Left ventricle myocardium inferior (tissue), 1 donor: ENCODE measurements around the gene WDR62. TPM values are rescaled to one million over a fixed set of nuclear protein-coding genes. Genes with fewer than 3 reads are reported as not detected.
"Not testable (repeated sequence)": the region's sequence is repeated elsewhere in the genome, so short reads cannot be mapped to it uniquely, and the experiment has no call there.

Source experiments
- DNase-seq: peaks from one replicate; pipeline ENCODE4 v3.0.0-alpha.2; 2020
- H3K27ac ChIP-seq: fragments of 200-600 bp; replicated peaks from 2 replicates; pipeline ENCODE4 v1.8.0; 2021
- H3K27me3 ChIP-seq: fragments of 200-600 bp; 2 replicates; pipeline ENCODE4 v1.8.0; 2021; ENCODE audit warnings: low read depth
- H3K36me3 ChIP-seq: fragments of 200-600 bp; 2 replicates; pipeline ENCODE4 v1.8.0; 2021
- H3K4me1 ChIP-seq: fragments of 200-600 bp; 2 replicates; pipeline ENCODE4 v1.8.0; 2021
- H3K4me3 ChIP-seq: fragments of 200-600 bp; 2 replicates; pipeline ENCODE4 v1.8.0; 2021; ENCODE audit warnings: mild to moderate bottlenecking, moderate library complexity
- H3K9me3 ChIP-seq: fragments of 200-600 bp; replicated peaks from 2 replicates; pipeline ENCODE4 v1.8.0; 2021
- intact Hi-C: fragments of 100-400 bp; cut with micrococcal nuclease; formaldehyde crosslinking; loops from one replicate; pipeline ENCODE4 v1.11.0; 2022
- total RNA-seq: library from RNA; stranded (reverse); fragmentation: NEBNext Ultra II Directional; extraction: Animal tissue kit (Norgen Biotek cat#: 25700); gene quantifications from one replicate; pipeline ENCODE4 v1.2.1, GENCODE V29; 2021
- TF ChIP-seq, protein P1 (sequence below): fragments of 200-600 bp; IDR thresholded peaks from 2 replicates; pipeline ENCODE4 v1.8.0; 2021; ENCODE audit warnings: antibody characterized with exemption, mild to moderate bottlenecking, borderline replicate concordance
- donor health status: DM: no; HTN: yes; CAD: no; lungs with severe emphysema.

The WDR62 gene
- total RNA-seq, 1 donor from 2014 or later: 17.7 TPM

DNA sequence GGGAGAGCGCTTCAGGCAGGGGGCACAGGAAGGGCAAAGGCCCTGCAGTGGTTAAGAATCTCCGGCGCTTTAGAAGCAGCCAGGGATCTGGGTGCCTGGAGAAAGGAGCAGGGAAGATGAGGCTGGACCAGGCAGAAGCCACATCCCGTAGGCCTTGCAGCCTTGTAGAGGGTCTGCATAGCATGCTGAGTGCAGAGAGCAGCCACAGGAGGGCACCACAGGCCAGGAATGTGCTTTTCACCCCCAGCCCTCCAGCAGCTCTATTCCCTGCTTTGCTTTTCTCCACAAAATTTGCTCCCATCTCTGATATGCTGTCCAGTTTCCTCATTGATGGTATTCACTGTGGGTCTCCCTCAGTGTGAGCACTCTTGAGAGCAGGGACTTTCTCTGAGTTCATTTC is 5.7 kb downstream of the WDR62 start:
- no peak overlapping the region for H3K27ac ChIP-seq

DNA sequence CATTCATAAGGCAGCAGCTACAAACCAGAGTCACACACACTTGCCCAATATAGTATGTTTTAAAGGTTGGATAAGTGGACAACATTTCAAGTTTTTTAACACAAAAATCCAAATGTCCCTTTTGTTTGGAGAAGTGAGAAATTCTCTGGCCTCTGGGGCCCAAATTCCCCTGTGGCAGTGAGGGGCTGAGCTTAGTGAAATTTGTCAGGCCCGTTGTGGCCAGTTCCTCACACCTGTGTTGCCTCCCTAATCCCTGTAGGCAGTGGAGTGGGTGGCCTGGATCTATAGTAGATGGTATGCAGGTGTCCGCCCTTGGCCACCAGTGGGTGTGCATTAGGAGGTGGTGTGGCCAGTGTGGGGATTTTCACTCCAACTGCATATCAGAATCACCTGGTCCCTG is 6.7 kb downstream of the WDR62 start:
- TF ChIP-seq, protein P1, sequence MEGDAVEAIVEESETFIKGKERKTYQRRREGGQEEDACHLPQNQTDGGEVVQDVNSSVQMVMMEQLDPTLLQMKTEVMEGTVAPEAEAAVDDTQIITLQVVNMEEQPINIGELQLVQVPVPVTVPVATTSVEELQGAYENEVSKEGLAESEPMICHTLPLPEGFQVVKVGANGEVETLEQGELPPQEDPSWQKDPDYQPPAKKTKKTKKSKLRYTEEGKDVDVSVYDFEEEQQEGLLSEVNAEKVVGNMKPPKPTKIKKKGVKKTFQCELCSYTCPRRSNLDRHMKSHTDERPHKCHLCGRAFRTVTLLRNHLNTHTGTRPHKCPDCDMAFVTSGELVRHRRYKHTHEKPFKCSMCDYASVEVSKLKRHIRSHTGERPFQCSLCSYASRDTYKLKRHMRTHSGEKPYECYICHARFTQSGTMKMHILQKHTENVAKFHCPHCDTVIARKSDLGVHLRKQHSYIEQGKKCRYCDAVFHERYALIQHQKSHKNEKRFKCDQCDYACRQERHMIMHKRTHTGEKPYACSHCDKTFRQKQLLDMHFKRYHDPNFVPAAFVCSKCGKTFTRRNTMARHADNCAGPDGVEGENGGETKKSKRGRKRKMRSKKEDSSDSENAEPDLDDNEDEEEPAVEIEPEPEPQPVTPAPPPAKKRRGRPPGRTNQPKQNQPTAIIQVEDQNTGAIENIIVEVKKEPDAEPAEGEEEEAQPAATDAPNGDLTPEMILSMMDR: no peak
- Histone ChIP-seq H3K4me1 (no peaks in the 10 kb centered on the region), H3K4me3 (no peak overlapping the region), H3K27me3 (no peaks in the 10 kb centered on the region), H3K36me3 (no peaks in the 10 kb centered on the region), H3K27ac (no peak overlapping the region), H3K9me3 (no peaks in the 10 kb centered on the region)
- DNase-seq: no peak
- intact Hi-C loops: no loop called here

More for the DNA sequence above, 5.7 kb downstream of the WDR62 start:
- peak; percentile 46 for DNase-seq
- Histone ChIP-seq H3K4me1 (peaks cover 2% of the 10 kb centered on the region), H3K27me3 (no peaks in the 10 kb centered on the region), H3K4me3 (no peak overlapping the region), H3K36me3 (no peaks in the 10 kb centered on the region), H3K9me3 (no peaks in the 10 kb centered on the region)
- TF ChIP-seq, protein P1: peak; percentile 74
- intact Hi-C loops: no loop called here

DNA sequence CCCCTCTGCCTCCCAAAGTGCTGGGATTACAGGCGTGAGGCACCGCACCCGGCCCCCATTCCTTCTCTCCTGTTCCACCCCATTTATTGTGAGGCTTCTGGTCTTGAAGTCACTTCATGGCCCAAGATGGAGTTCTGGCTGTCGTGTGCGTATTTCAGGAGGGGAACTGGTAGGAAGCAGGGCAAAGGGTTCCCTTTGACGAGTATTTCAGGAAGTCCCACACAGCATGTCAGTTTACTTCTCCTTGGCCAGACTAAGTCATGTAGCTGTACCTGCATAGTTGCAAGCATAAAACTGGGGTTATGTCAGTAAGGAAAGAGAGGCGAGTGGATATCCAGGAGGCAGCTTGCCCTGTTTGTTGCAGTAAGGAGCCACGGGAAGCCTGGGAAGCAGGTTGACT is 10.1 kb downstream of the WDR62 start:
- H3K27ac ChIP-seq: no peak overlapping the region
- TF ChIP-seq, protein P1: no peak
- intact Hi-C loops: no loop called here
- H3K4me3 ChIP-seq: no peak overlapping the region
- no peaks in the 10 kb centered on the region for H3K4me1 ChIP-seq
- no peaks in the 10 kb centered on the region for H3K36me3 ChIP-seq
- DNase-seq: no peak
- no peaks in the 10 kb centered on the region for H3K9me3 ChIP-seq
- H3K27me3 ChIP-seq: no peaks in the 10 kb centered on the region

DNA sequence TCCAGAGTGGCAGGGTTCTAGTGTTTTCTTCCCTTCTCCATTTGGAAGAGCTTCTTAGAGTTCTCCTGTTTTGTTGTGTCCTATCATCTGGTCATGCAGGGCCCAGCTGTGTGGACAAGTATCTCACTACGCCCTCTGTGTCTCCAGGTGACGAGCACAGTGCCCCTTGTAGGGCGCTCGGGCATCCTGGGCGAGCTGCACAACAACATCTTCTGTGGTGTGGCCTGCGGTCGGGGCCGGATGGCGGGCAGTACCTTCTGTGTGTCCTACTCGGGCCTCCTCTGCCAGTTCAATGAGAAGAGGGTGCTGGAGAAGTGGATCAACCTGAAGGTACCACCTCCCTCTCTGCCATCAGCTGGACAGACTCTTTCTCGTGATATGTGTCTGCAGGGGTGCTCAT is 13.0 kb downstream of the WDR62 start:
- H3K4me1 ChIP-seq: peaks cover 3% of the 10 kb centered on the region
- TF ChIP-seq, protein P1: no peak
- no peak overlapping the region for H3K4me3 ChIP-seq
- no peak overlapping the region for H3K27ac ChIP-seq
- H3K27me3 ChIP-seq: no peaks in the 10 kb centered on the region
- H3K36me3 ChIP-seq: no peaks in the 10 kb centered on the region
- H3K9me3 ChIP-seq: no peaks in the 10 kb centered on the region
- DNase-seq: no peak
- intact Hi-C loops: no loop called here

DNA sequence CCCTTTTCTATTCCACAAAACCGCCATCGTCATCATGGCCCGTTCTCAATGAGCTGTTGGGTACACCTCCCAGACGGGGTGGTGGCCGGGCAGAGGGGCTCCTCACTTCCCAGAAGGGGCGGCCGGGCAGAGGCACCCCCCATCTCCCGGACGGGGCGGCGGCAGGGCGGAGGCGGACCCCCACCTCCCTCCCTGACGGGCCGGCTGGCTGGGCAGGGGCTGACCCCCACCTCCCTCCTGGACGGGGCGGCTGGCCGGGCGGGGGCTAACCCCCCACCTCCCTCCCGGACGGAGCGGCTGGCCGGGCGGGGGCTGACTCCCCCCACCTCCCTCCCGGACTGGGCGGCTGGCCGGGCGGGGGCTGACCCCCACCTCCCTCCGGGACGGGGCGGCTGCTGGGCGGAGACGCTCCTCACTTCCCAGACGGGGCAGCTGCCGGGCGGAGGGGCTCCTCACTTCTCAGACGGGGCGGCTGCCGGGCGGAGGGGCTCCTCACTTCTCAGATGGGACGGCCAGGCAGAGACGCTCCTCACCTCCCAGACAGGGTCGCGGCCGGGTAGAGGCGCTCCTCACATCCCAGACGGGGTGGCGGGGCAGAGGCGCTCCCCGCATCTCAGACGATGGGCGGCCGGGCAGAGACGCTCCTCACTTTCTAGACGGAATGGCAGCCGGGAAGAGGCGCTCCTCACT is 14.3 kb downstream of the WDR62 start:
- intact Hi-C loops, H3K36me3 ChIP-seq, H3K4me3 ChIP-seq, DNase-seq, H3K27ac ChIP-seq, H3K27me3 ChIP-seq, H3K9me3 ChIP-seq, H3K4me1 ChIP-seq: not testable (repeated sequence)

DNA sequence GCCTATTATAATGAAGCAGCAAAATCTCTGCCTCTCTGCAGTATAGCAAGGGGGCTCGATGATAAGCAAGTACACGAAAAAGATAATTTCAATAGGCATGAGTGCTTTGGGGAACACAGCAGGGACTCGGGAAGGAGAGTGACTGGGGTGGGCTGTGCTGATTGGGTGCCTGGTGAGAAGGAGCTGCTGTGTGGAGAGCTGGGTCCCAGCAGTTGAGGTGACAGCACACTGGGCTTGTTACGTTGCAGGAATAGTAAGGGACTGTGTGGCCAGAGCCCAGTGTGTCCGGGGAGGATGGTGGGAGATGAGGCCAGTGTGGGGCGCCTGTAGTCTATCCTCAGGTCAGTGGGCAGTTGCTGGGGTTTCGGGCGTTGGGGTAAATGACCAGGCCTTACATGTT is 17.4 kb downstream of the WDR62 start:
- intact Hi-C loops: no loop called here
- no peak overlapping the region for H3K4me3 ChIP-seq
- no peaks in the 10 kb centered on the region for H3K9me3 ChIP-seq
- TF ChIP-seq, protein P1: no peak
- DNase-seq: no peak
- no peaks in the 10 kb centered on the region for H3K27me3 ChIP-seq
- H3K4me1 ChIP-seq: peaks cover 3% of the 10 kb centered on the region
- H3K27ac ChIP-seq: no peak overlapping the region
- no peaks in the 10 kb centered on the region for H3K36me3 ChIP-seq
